ENCODE data around the gene CARD8.

DNA sequence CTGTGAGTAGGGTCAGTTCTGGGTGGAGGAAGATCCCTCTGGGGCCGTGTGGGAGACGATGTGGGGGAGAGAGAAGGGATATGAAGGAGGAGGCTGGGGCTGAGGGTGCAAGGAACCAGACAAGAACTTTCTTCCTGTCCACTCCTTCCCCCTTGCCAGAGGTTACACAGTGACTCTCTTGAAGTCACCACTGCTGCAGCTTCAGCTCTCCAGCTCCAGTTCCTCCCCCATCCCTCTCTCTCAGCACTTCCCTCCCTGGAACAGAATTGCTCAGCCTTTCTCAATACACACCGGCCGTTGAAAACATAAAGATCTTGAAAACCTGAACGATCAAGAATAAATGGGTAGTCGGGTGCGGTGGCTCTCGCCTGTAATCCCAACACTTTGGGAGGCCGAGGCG, 80.1 kb downstream of the CARD8 start:
- TF ChIP-seq EZH2 (IDR thresholded peaks at IDR 0.05; ENCODE audit: low read depth), result no peak
- TF ChIP-seq, protein P1, sequence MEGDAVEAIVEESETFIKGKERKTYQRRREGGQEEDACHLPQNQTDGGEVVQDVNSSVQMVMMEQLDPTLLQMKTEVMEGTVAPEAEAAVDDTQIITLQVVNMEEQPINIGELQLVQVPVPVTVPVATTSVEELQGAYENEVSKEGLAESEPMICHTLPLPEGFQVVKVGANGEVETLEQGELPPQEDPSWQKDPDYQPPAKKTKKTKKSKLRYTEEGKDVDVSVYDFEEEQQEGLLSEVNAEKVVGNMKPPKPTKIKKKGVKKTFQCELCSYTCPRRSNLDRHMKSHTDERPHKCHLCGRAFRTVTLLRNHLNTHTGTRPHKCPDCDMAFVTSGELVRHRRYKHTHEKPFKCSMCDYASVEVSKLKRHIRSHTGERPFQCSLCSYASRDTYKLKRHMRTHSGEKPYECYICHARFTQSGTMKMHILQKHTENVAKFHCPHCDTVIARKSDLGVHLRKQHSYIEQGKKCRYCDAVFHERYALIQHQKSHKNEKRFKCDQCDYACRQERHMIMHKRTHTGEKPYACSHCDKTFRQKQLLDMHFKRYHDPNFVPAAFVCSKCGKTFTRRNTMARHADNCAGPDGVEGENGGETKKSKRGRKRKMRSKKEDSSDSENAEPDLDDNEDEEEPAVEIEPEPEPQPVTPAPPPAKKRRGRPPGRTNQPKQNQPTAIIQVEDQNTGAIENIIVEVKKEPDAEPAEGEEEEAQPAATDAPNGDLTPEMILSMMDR (conservative IDR thresholded peaks at IDR 0.05), result no peak

Measured in PC-9 (cell line).